ENCODE results near the gene GJA5. TPM values are rescaled to one million over a fixed set of nuclear protein-coding genes. Genes with fewer than 3 reads are reported as not detected.

Gene GJA5
- total and polyA plus RNA-seq, 12 donors: 4.8 to 20.0 (median 12.3) TPM

GRCh38 chr1:147752511-147752910, 7.9 kb downstream of the GJA5 start:
- no peaks in the 10 kb centered on the region for H3K36me3 ChIP-seq
- no peak overlapping the region for H3K4me3 ChIP-seq
- DNase-seq: no peak
- H3K9me3 ChIP-seq: no peaks in the 10 kb centered on the region
- no peak for TF ChIP-seq CTCF (IDR thresholded peaks at IDR 0.05)
- H3K27ac ChIP-seq: peak overlapping the region in 1 of 10 donors; percentile 15
- WGBS, 2 donors: 77 to 78% methylated on average over 7 of the region's 7 CpGs
- H3K4me1 ChIP-seq: peaks cover 0 to 28% (median 17%) of the 10 kb centered on the region in 9 donors
- no peak for ATAC-seq
- intact Hi-C loops (cut with DNase I): no loop called here
- H3K27me3 ChIP-seq: no peaks in the 10 kb centered on the region

DNA sequence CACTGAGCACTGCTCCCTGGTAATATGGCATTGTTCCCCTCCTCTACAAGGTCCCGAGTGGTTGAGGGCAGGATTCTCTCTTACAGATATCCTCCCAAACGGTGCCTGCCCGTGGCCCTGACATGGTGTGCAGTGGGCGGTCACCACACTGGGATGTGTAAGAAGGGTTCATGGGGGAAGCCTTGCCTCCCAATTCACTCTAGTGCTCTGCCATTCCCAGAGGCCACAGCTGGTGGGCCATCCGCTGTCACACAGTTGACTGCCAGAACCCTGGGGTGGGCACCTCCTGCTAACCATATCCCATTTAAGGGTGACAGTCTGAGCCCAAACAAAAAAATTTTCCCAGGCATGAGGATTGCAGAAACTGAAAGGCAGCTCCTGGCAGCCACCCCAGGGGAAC, 9.1 kb downstream of the GJA5 start:
- no peak for DNase-seq
- Histone ChIP-seq H3K4me1 (peaks cover 0 to 16% (median 11%) of the 10 kb centered on the region in 9 donors), H3K27me3 (no peaks in the 10 kb centered on the region), H3K27ac (no peak overlapping the region), H3K4me3 (no peak overlapping the region), H3K36me3 (no peaks in the 10 kb centered on the region), H3K9me3 (no peaks in the 10 kb centered on the region)
- intact Hi-C loops (cut with DNase I): loop anchor here in 1 of 10 donors (1.0 kb wide), 1 partner anchor 10 kb away; no protein-coding TSS in a partner anchor
- whole genome bisulfite sequencing, 2 donors: 81 to 83% methylated on average over 5 of the region's 5 CpGs
- no peak for TF ChIP-seq CTCF (IDR thresholded peaks at IDR 0.05)
- no peak for ATAC-seq

GRCh38 chr1:147750618-147751217, 9.7 kb downstream of the GJA5 start:
- ATAC-seq (no peak), DNase-seq (no peak)
- intact Hi-C loops (cut with DNase I): loop anchor here in 1 of 10 donors (1.0 kb wide), 1 partner anchor 11 kb away; no protein-coding TSS in a partner anchor
- H3K4me1 ChIP-seq: peaks cover 0 to 16% (median 11%) of the 10 kb centered on the region in 9 donors
- H3K4me3 ChIP-seq: no peak overlapping the region
- 75 to 79% methylated on average over 7 of the region's 7 CpGs for WGBS, 2 donors
- no peaks in the 10 kb centered on the region for H3K36me3 ChIP-seq
- no peak for TF ChIP-seq CTCF (IDR thresholded peaks at IDR 0.05)
- H3K27ac ChIP-seq: no peak overlapping the region
- H3K27me3 ChIP-seq: no peaks in the 10 kb centered on the region
- no peaks in the 10 kb centered on the region for H3K9me3 ChIP-seq

DNA sequence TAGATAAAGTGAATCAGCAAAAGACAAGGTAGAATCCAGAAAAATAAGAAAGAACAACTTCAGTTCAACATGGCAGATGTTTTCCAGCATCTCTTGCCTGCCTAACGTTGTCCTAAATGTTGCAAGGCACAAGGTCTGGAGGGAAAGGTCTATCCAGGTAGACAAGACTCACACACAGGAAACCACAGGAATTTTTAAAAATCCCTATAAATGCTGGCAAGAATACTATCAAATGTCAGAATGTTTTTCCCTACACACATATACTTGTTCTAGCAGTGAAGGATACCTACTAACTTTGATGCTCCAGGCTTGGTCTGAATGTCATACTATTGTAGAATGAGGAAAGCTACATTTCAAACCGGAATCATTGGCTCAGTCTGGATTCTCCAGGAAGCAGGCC, 10.6 kb downstream of the GJA5 start:
- Histone ChIP-seq H3K4me3 (no peak overlapping the region), H3K27me3 (no peaks in the 10 kb centered on the region), H3K4me1 (peaks cover 0 to 16% (median 11%) of the 10 kb centered on the region in 9 donors), H3K27ac (peak overlapping the region in 1 of 10 donors; percentile 28), H3K36me3 (no peaks in the 10 kb centered on the region), H3K9me3 (no peaks in the 10 kb centered on the region)
- intact Hi-C loops (cut with DNase I): loop anchor here in 2 of 10 donors (5.0 to 10.0 kb wide), 2 partner anchors 65 to 73 kb away; no protein-coding TSS in a partner anchor
- WGBS, 2 donors: 95 to 96% methylated on average over 2 of the region's 2 CpGs
- no peak for DNase-seq
- no peak for TF ChIP-seq CTCF (IDR thresholded peaks at IDR 0.05)
- no peak for ATAC-seq

Measured in heart right ventricle (tissue), 16 donors.